ENCODE measurements around the gene PIWIL4. TPM values are rescaled to one million over a fixed set of nuclear protein-coding genes. Genes with fewer than 3 reads are reported as not detected.
"Not testable (repeated sequence)": the region's sequence is repeated elsewhere in the genome, so short reads cannot be mapped to it uniquely, and the experiment has no call there.

PIWIL4 gene
- total RNA-seq, 1 donor from 2014 or later = 3.1 TPM

- DNase-seq (ENCODE audit: low read depth) = no peak
Measured at GRCh38 chr11:94546886-94547285, 20.3 kb upstream of the PIWIL4 start.

- DNase-seq (ENCODE audit: low read depth) = no peak
Measured at GRCh38 chr11:94549146-94549545, 18.0 kb upstream of the PIWIL4 start.

GRCh38 chr11:94550513-94550912 lies 16.7 kb upstream of the PIWIL4 start:
- no peak for DNase-seq (ENCODE audit: low read depth)

- peak; percentile 70 for DNase-seq (ENCODE audit: low read depth)
Measured at GRCh38 chr11:94553938-94554337, 13.2 kb upstream of the PIWIL4 start.

GRCh38 chr11:94555752-94556329 lies 11.3 kb upstream of the PIWIL4 start:
- DNase-seq (ENCODE audit: low read depth) = not testable (repeated sequence)

GRCh38 chr11:94557421-94557820 lies 9.7 kb upstream of the PIWIL4 start:
- no peak for DNase-seq (ENCODE audit: low read depth)

- DNase-seq (ENCODE audit: low read depth) = no peak
Measured at GRCh38 chr11:94557992-94558391, 9.2 kb upstream of the PIWIL4 start.

- no peak for DNase-seq (ENCODE audit: low read depth)
Measured at GRCh38 chr11:94558468-94558867, 8.7 kb upstream of the PIWIL4 start.

- DNase-seq (ENCODE audit: low read depth) = no peak
Measured at GRCh38 chr11:94558932-94559331, 8.2 kb upstream of the PIWIL4 start.

GRCh38 chr11:94559361-94559760 lies 7.8 kb upstream of the PIWIL4 start:
- DNase-seq (ENCODE audit: low read depth) = no peak

GRCh38 chr11:94560834-94561233 lies 6.3 kb upstream of the PIWIL4 start:
- DNase-seq (ENCODE audit: low read depth) = no peak

GRCh38 chr11:94563176-94563847 lies 3.9 kb upstream of the PIWIL4 start:
- DNase-seq (ENCODE audit: low read depth) = peak; percentile 67

GRCh38 chr11:94563848-94564467 lies 3.2 kb upstream of the PIWIL4 start:
- no peak for DNase-seq (ENCODE audit: low read depth)

GRCh38 chr11:94568200-94568599 lies 1.0 kb downstream of the PIWIL4 start:
- DNase-seq (ENCODE audit: low read depth) = no peak

GRCh38 chr11:94568717-94569116 lies 1.5 kb downstream of the PIWIL4 start:
- DNase-seq (ENCODE audit: low read depth) = no peak

GRCh38 chr11:94572975-94573374 lies 5.8 kb downstream of the PIWIL4 start:
- DNase-seq (ENCODE audit: low read depth) = not testable (repeated sequence)

- DNase-seq (ENCODE audit: low read depth) = no peak
Measured at GRCh38 chr11:94574193-94574961, 7.2 kb downstream of the PIWIL4 start.

- no peak for DNase-seq (ENCODE audit: low read depth)
Measured at GRCh38 chr11:94576306-94576705, 9.1 kb downstream of the PIWIL4 start.

GRCh38 chr11:94577841-94578240 lies 10.7 kb downstream of the PIWIL4 start:
- no peak for DNase-seq (ENCODE audit: low read depth)

GRCh38 chr11:94581926-94582325 lies 14.8 kb downstream of the PIWIL4 start:
- no peak for DNase-seq (ENCODE audit: low read depth)

- no peak for DNase-seq (ENCODE audit: low read depth)
Measured at GRCh38 chr11:94583213-94583865, 16.2 kb downstream of the PIWIL4 start.
